HG03280 (cell line): ENCODE results near the gene AP1M2.
"Not testable (repeated sequence)": the region's sequence is repeated elsewhere in the genome, so short reads cannot be mapped to it uniquely, and the experiment has no call there.

Experiments used
- ATAC-seq: cut with Tn5 transposase; IDR thresholded peaks from one replicate; pipeline ENCODE4 v1.9.1; 2021; ENCODE audit warnings: mild to moderate bottlenecking, moderate library complexity; ENCODE audit not compliant: unreplicated experiment

The AP1M2 gene

GRCh38 chr19:10602330-10603083, 15.4 kb upstream of the AP1M2 start:
- peak; percentile 72 for ATAC-seq

- ATAC-seq: no peak
Observed at GRCh38 chr19:10601999-10602329, 14.9 kb upstream of the AP1M2 start.

- no peak for ATAC-seq
Observed at GRCh38 chr19:10600149-10600548, 13.0 kb upstream of the AP1M2 start.

DNA sequence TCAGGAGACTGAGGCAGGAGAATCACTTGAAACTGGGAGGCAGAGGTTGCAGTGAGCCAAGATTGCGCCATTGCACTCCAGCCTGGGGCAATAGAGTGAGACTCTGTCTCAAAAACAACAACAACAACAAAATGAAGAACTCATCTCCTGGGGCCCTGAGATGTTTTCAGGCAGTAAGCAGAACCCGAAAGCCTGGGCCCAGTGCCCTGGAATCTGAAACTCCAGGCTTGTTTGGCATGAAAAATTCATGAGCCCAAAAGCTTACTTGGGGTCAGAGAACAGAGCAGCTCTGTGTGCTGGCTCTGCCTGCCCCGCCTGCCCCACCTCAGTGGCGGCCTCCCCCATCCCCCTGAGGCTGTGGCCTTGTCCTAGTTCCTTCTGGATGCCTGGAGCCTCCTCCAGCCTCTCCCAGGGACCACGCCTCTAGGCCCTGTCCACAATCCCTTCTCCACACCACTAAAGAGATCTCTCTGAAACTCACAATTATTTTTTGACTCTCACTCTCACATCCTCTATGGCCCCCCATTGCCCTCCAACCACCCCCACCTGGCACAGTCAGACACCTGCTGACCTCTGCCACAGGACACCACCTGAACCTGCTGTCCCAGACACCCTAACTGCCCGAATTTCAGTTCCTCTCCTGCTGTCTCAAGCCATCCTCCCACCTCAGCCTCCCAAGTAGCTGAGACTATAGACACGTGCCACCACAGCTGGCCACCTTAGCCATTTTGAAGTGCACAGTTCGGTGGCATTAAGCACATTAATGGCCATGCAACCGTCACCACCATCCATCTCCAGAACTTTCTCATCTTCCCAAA, 6.9 kb upstream of the AP1M2 start:
- ATAC-seq: no peak

GRCh38 chr19:10593148-10593547, 6.0 kb upstream of the AP1M2 start:
- ATAC-seq: no peak

DNA sequence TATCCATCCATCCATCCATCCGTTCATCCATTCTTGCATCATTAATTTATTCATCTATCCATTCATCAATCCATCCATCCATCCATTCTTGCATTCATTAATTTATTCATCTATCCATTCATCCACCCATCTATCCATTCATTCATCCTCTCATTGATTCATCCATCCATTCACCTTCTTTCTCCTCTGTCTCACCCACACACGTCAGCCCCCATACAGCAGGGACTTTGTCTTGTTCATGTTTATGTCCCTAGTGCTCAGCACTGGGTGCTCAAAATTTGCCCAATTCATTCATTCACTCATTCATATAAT, 683 bp upstream of the AP1M2 start:
- no peak for ATAC-seq

DNA sequence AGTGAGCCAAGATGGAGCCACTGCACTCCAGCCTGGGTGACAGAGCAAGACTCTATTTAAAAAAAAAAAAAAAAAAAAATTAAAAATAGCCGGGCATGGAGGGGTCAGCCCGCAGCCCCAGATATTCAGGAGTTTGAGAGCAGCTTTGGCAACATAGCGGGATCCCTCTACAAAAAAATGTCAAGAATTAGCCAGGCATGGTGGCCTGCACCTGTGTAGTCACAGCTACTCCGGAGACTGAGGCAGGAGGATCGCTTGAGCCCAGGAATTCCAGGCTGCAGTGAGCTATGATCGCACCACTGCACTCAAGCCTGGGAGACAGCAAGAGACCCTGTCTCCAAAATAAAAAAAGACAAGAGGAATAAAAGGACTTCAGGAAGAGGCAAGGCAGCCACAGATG, 716 bp downstream of the AP1M2 start:
- ATAC-seq: no peak

DNA sequence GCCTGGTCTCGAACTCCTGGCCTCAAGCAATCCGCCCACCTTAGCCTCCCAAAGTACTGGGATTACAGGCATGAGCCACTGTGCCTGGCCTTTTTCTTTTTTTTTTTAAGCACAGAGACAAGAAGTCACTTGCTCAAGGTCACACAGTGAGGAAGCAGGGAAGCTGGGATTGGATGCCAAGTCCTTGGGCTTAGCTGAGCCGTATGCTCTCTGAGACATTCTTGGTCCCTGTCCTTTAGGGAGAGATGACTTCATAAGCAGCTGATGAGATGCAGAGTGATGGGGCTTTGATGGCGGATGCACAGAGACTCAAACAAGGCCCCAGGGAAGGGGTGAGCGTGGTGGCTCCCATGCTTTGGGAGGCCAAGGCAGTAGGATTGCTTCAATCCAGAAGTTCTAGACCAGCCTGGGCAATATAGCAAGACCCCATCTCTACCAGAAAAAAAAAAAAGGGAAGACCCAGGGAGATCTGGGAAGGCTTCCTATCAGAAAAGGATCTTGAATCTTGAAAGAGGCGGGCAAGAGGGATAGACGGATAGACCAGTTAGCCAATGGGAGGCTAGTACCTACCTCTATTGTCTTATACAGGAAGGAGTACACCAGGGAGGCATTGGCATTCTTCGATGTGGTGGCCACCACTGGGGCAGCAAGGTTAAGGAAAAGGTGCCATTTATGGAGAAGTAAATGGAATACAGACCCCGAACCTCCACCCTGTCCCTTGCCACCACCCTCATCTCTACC, 3.9 kb downstream of the AP1M2 start:
- no peak for ATAC-seq

DNA sequence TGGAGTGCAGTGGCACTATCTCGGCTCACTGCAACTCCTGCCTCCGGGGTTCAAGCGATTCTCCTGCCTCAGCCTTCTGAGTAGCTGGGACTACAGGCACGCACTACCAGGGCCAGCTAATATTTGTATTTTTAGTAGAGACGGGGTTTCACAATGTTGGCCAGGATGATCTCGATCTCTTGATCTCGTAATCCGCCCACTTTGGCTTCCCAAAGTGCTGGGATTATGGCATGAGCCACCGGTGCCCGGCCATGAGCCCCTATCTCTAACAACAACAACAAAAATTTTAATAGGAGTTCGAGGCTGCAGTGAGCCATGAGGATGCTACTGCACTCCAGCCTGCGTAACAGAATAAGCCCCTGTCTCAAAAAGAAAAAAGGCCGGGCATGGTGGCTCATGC, 5.0 kb downstream of the AP1M2 start:
- no peak for ATAC-seq

DNA sequence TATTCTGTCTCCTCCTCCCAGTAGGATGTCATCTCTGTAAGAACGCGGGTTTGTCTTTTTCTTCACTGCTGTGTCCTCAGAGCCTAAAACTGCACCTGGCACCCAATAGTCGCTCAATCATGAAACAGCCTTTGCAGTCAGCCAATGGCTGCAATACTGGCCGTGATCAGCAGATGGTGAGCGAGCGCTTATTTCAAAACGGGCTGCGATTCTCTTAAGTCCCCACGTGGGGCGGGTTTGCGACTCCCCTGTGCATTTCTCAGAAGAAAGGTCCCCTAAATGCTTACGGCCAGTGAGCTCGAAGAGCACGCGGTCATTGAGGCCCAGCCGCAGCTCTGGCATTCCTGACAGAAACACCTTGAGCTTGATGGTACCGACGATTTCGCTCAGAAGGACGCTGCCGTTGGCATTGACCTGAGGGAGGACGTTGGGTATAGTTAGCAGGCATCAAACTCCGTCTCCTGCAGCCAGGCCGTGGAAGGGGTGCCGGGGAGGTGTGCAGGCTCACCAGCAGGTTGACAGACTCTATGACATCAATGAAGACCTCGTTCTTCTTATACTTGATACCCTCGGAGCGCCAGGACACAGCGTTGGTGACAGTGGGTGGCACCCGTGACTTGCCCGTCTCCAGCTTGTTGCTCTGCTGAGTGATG, 6.0 kb downstream of the AP1M2 start:
- no peak for ATAC-seq

- no peak for ATAC-seq
Observed at GRCh38 chr19:10577951-10578350, 9.2 kb downstream of the AP1M2 start.

DNA sequence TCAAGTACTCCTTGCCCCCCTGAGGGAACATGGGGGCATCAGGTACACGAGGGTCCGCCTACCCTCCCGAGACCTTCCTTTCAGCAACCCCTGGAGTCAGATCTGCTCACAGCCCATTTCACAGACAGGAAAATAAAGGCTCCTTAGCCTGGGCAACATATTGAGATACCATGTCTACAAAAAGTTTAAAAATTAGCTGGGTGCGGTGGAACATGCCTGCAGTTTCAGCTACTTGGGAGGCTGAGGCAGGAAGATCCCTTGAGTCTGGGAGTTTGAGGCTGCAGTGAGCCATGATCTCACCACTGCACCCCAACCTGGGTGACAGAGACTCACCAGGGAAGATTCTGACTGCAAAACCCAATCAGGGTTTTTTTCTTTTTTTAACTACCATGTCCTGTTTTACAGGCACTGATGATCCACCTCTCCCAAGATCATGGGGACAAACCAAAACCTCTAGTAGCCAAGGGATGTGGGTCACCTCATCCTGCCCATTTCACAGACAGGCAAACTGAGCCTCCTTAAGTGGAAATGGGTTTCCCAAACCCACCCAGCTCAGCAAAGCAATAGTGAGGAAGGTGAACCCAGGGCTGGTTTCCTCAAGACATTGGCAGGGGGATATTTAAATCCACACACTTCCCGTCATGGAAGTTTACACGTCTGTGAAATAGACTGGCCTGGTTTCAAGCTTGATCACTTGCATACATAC, 11.9 kb downstream of the AP1M2 start:
- ATAC-seq: no peak

GRCh38 chr19:10574462-10574861, 12.7 kb downstream of the AP1M2 start:
- ATAC-seq: no peak

GRCh38 chr19:10573793-10574192, 13.3 kb downstream of the AP1M2 start:
- ATAC-seq: not testable (repeated sequence)

- peak; percentile 66 for ATAC-seq
Observed at GRCh38 chr19:10568826-10569651, 18.1 kb downstream of the AP1M2 start, which contains the start of gene CDKN2D. Gene CDKN2D (minus strand): TSS chr19:10568979. CDS start chr19:10568653, 326 bp downstream.

DNA sequence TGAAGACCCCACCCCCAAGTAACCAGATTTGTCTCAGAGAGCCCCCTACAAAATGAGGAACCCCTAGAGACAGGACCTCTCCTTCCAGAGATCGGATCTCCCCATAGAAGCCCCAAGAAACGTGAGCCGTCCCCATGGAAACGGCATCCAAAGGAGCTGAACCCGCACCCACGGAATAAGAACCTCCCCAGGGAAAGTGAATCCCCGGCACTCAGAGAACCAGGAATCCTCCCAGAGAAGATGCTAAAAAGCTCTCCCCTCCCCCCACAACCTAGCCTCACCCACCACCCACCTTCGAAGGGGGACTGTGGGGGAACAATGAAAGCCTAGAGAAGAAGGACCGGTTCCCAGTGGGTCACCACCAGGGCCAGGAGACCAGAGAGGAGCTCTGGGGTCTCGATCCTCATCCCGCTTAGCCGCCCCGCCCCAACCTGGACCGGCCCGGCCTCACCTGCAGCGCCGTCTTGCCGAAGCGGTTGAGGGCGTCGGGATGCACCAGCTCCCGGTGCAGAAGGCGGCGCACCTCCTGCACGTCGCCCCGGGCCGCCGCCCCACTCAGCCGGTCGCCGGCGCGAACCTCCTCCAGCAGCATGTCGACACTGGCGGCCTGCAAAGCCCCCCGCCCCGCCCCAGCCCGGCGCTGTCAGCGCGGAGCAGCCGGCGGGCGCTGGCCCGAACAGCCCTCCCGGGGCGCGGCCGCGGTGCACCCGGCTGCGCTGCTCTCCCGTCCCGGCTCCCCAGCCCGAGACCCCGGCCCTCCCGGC, 18.9 kb downstream of the AP1M2 start:
- peak; percentile 6 for ATAC-seq

DNA sequence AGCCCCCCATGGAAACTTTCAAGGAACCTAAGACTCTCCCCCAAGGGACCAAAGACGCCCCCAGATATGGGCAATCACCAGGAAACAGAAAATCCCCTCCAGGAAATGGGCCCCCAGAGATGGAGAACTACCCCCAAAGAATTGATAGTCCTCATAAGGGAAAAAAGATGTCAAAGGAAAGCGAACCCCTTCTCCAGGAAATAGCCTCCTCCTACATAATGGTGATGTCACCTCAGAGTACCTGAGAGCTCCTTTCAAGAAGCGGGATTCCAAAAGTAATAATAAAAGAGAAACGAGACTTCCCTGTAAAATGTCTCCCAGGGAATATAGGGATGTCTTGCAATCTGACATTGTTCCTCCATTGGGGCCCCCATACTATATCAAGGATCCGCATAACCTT, 19.5 kb downstream of the AP1M2 start:
- no peak for ATAC-seq

- ATAC-seq: no peak
Observed at GRCh38 chr19:10566658-10567410, 20.3 kb downstream of the AP1M2 start.

DNA sequence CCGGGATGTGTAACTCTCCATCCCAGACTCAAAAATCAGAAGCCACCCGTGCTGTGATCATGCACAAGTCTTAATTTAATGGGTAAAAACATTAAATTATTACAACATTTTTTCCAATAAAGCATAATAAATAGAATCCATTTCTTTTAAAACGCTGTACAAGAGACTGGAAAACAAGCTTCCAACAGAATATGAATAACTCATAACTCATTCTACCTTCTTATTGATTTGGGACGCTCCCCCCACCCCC, 20.8 kb downstream of the AP1M2 start:
- ATAC-seq: no peak
